Gastrocnemius medialis (tissue), 4 donors: Measurements from ENCODE around the gene DIPK1A. TPM values are rescaled to one million over a fixed set of nuclear protein-coding genes. Genes with fewer than 3 reads are reported as not detected.

ENCODE experiments used
- ATAC-seq, 2 donors: fragments of 150-250 bp; one replicate each; pipeline ENCODE4 v1.9.1; 2016
- DNase-seq, 2 donors: peaks; one replicate each; pipeline ENCODE4 v3.0.0-alpha.2; 2019
- H3K27ac ChIP-seq, 4 donors: fragments of 200-600 bp; sonication (generic); 1 replicate in 1 of 4; 2 replicates in 3 of 4; pipeline ENCODE4 v1.5.1; 2016 to 2018; ENCODE audit warnings: mild to moderate bottlenecking in 2 of 4, moderate library complexity in 1 of 4
- H3K27me3 ChIP-seq, 3 donors: fragments of 200-600 bp; sonication (generic) in 2 of 3; 1 replicate in 1 of 3; 2 replicates in 2 of 3; pipeline versions ENCODE4 v1.5.1 to v1.6.0; 2016 to 2019; ENCODE audit warnings: mild to moderate bottlenecking in 1 of 3, moderate library complexity in 1 of 3
- H3K36me3 ChIP-seq, 2 donors: fragments of 200-600 bp; sonication (generic) in 1 of 2; one replicate each; pipeline ENCODE4 v1.5.1; 2017 to 2018
- H3K4me1 ChIP-seq, 2 donors: fragments of 200-600 bp; sonication (generic) in 1 of 2; one replicate each; pipeline ENCODE4 v1.5.1; 2016 to 2017; ENCODE audit warnings: mild to moderate bottlenecking in 2 of 2
- H3K4me3 ChIP-seq, 4 donors: fragments of 200-600 bp; sonication (generic) in 3 of 4; 1 replicate in 1 of 4; 2 replicates in 3 of 4; pipeline ENCODE4 v1.5.1; 2016 to 2019; ENCODE audit warnings: mild to moderate bottlenecking in 2 of 4
- H3K9me3 ChIP-seq, 3 donors: fragments of 200-600 bp; sonication (generic) in 2 of 3; 1 replicate in 1 of 3; 2 replicates in 2 of 3; pipeline ENCODE4 v1.5.1; 2016 to 2019
- POLR2A ChIP-seq, 2 donors: fragments of 450-650 bp; IDR thresholded peaks; one replicate each; pipeline ENCODE4 v1.6.1; 2017; ENCODE audit warnings: antibody characterized with exemption in 2 of 2, mild to moderate bottlenecking in 2 of 2, moderate library complexity in 2 of 2
- in situ Hi-C, 4 donors: fragments of 200-750 bp; cut with MboI; loops; one replicate each; pipeline versions ENCODE4 v1.15.0 to v1.8.0; 2017; ENCODE audit warnings: low sequenced_read_pairs in 4 of 4
- intact Hi-C: fragments of 100-400 bp; cut with DNase I; formaldehyde crosslinking; loops from one replicate; pipeline ENCODE4 v1.15.1; 2023; ENCODE audit warnings: low total_unique reads
- total RNA-seq, 4 donors: library from RNA; depleted of rRNA; stranded (reverse); fragments of >200 nt; gene quantifications; one replicate each; pipeline versions ENCODE4 v1.1.0 to v1.2.3, GENCODE V29; 2016
- TF ChIP-seq, protein P1 (sequence below), 5 experiments: fragments of 450-650 bp in 3 of 5; fragments of 200-600 bp in 2 of 5; sonication (generic) in 2 of 5; IDR thresholded peaks in 4 of 5; conservative IDR thresholded peaks in 1 of 5; 1 replicate in 4 of 5; 2 replicates in 1 of 5; pipeline ENCODE4 v1.5.1; 2016 to 2019; ENCODE audit warnings: antibody characterized with exemption in 5 of 5, mild to moderate bottlenecking in 3 of 5, moderate library complexity in 3 of 5

DIPK1A gene
- total RNA-seq, 4 donors from 2014 or later = 3.3 to 9.2 (median 4.7) TPM

DNA sequence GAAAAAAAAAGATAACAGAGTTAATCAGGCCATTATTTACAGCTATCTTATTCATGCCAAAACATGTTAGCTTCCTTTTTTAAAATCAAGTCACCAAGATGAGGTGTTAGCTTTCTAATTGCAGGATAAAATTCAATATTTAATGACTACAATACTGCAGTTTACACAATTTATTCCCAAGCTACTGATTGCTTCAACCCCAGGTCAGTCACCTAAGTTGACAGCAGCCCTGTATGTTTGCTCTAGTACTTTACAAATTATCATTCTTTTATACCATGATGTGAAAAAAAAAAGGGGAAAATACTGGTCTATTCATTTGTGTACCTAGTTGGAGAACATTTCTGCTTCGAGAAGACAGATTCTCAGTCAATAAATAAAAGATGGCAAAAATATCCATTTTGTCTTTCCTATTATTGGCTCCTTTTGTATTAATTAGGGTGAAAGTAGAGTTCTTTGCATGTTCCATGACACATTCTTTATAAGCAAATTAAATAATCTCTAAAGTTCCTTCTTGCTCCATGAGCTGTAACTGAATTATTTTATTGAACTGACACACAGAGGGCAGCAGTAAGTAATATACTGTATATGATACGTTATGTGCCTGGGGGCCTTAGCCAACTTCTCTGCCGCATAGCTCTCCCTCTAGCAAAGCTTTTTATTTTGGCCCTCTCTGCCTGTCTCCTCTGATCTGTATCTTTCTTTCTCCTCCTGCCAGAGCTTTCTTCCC, 48.0 kb downstream of the DIPK1A start:
- Histone ChIP-seq H3K36me3 (no peaks in the 10 kb centered on the region), H3K4me1 (no peaks in the 10 kb centered on the region), H3K4me3 (no peak overlapping the region), H3K27ac (no peak overlapping the region), H3K9me3 (no peaks in the 10 kb centered on the region), H3K27me3 (no peaks in the 10 kb centered on the region)
- no peak for TF ChIP-seq POLR2A (IDR thresholded peaks at IDR 0.05)
- TF ChIP-seq, protein P1, sequence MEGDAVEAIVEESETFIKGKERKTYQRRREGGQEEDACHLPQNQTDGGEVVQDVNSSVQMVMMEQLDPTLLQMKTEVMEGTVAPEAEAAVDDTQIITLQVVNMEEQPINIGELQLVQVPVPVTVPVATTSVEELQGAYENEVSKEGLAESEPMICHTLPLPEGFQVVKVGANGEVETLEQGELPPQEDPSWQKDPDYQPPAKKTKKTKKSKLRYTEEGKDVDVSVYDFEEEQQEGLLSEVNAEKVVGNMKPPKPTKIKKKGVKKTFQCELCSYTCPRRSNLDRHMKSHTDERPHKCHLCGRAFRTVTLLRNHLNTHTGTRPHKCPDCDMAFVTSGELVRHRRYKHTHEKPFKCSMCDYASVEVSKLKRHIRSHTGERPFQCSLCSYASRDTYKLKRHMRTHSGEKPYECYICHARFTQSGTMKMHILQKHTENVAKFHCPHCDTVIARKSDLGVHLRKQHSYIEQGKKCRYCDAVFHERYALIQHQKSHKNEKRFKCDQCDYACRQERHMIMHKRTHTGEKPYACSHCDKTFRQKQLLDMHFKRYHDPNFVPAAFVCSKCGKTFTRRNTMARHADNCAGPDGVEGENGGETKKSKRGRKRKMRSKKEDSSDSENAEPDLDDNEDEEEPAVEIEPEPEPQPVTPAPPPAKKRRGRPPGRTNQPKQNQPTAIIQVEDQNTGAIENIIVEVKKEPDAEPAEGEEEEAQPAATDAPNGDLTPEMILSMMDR (IDR thresholded peaks at IDR 0.05 in 4 of 5, conservative IDR thresholded peaks at IDR 0.05 in 1 of 5) = no peak
- in situ Hi-C loops (no loop called here), intact Hi-C loops (no loop called here)
- no peak for DNase-seq
- ATAC-seq = no peak

DNA sequence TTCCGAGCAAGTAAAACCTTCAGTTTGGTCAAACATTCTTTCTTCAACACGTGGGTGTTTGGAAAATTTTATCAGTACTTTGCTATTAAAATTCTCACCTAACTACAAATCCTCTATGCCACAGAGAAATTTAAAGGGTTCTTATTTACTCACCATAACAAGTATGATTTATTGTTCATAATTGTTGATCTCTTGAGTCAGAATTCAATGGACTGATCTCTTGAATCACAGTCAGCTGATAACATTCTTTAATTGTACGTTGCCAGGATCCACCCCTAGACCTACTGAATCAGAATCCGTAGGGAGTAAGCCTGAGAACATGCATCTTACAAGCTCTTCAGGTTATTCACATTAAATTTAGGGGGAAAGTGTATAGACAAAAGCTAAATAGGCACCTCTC, 51.2 kb downstream of the DIPK1A start:
- Histone ChIP-seq H3K4me3 (no peak overlapping the region), H3K9me3 (no peaks in the 10 kb centered on the region), H3K4me1 (no peaks in the 10 kb centered on the region), H3K27ac (no peak overlapping the region), H3K36me3 (no peaks in the 10 kb centered on the region), H3K27me3 (no peaks in the 10 kb centered on the region)
- no peak for DNase-seq
- no peak for TF ChIP-seq POLR2A (IDR thresholded peaks at IDR 0.05)
- TF ChIP-seq, protein P1 (IDR thresholded peaks at IDR 0.05 in 4 of 5, conservative IDR thresholded peaks at IDR 0.05 in 1 of 5) = no peak
- in situ Hi-C loops (no loop called here), intact Hi-C loops (no loop called here)
- ATAC-seq = no peak

DNA sequence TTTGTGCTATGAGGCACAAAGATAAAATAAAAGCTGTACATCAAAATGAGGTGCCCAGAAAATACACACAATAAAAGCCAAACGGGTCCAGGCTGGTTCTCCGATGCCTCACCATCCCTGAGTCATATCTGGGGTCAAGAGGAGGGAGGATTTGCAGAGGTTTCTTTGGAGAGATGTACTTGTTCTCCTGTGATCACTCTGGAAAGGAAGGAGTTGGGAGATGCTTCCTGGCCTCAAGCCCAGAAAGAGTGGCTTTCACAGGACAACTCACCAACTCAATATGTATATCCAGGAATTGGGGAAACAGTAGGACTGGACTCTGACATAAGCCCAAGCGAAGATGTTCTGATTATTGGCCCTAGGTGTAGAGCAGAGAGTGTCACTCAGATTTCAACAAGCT, 51.9 kb downstream of the DIPK1A start:
- no peak for ATAC-seq
- DNase-seq = no peak
- intact Hi-C loops = no loop called here
- H3K27me3 ChIP-seq = no peaks in the 10 kb centered on the region
- no peaks in the 10 kb centered on the region for H3K4me1 ChIP-seq
- in situ Hi-C loops = no loop called here
- H3K36me3 ChIP-seq = no peaks in the 10 kb centered on the region
- TF ChIP-seq POLR2A (IDR thresholded peaks at IDR 0.05) = no peak
- TF ChIP-seq, protein P1 (IDR thresholded peaks at IDR 0.05 in 4 of 5, conservative IDR thresholded peaks at IDR 0.05 in 1 of 5) = no peak
- H3K9me3 ChIP-seq = no peaks in the 10 kb centered on the region
- H3K4me3 ChIP-seq = no peak overlapping the region
- no peak overlapping the region for H3K27ac ChIP-seq

DNA sequence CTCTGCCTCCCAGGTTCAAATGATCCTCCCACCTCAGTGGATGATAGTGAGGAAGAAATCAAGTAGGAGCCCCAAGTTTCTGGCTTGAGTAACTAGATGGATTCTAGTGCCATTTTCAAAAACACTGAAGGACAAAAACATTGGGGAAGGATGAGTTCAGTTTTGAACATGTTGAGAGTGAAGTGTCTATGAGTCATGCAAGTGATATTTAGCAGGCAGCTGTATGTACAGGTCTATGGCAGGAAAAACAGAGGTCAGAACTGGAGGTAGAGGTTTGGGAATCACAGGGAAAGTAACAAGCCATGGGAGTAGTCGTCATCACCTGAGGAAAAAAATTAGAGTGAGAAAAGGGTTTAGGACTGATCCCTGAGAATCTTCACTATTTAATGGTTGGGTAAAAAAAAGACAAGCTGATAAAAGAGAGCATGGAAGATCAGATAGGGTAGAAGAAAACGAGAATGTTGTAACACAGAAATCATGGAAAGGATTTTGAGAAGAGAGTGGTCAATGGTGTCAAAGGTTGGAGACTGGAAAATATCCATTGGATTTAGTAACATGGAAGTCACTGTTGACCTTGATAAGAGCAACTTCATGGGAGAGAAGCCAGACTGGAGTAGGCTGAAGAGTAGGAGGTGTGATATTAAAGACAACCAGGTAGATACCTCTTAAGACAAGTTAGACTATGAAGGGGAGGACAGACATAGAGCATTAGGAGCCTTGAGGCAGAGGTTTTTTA, 53.1 kb downstream of the DIPK1A start:
- no peak for TF ChIP-seq POLR2A (IDR thresholded peaks at IDR 0.05)
- TF ChIP-seq, protein P1 (IDR thresholded peaks at IDR 0.05 in 4 of 5, conservative IDR thresholded peaks at IDR 0.05 in 1 of 5) = no peak

More for the DNA sequence above, 53.1 kb downstream of the DIPK1A start:
- Histone ChIP-seq H3K4me1 (peaks cover 0 to 4% of the 10 kb centered on the region in 2 donors), H3K27me3 (no peaks in the 10 kb centered on the region), H3K9me3 (no peaks in the 10 kb centered on the region), H3K4me3 (no peak overlapping the region), H3K27ac (no peak overlapping the region), H3K36me3 (no peaks in the 10 kb centered on the region)
- ATAC-seq = no peak
- in situ Hi-C loops (no loop called here), intact Hi-C loops (no loop called here)
- no peak for DNase-seq
